ENCODE data around the gene GGT1.

Gene GGT1

DNA sequence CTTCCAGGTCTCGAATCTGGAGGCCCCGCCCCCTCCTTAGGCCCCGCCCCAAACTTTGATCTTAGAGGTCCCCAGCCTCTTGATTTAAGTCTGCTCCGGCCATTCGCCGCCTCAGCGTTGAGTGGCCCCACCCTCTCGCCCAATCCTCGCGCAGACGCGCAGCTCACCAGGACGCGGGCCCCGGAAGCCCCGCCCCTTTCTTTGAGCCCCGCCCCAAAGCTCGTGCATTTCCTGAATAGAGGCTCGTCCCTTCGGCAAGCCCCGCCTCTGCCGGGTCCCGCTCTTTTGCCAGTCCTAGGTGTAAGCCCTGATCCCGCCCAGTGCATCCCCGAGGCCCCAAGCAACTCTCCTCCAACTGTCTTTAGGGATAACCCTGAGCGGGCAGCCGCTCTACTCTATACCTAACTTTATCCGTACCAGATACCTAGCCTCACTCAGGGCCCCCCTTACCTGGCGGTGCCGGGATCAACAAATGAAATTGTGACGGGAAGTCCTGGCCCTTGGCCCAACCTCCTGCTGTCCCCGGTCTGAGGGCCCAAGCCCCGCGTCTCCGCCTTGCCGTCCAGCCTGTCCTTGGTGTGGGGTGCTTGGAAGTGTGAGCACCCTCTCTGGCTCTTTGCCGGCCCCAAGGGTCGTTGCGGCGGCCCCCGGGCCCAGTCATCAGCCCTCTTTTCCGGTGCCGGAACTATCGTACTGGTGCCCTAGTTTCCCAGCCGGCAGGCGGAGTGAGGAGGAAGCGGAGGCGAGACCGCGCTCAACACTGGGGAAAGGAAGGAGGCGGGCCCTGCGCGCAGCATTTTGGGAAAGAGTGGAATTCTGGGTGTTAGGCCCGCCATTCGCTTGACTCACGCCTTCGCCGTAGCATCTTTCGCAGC lies 47.6 kb upstream of the GGT1 start, which contains the start of gene SNRPD3 (continued):
- TF ChIP-seq ZBTB44 (tag by site-specific recombination; IDR thresholded peaks at IDR 0.05) (no peak; the same call in 1 of the 2 replicates), HIC1 (tag by site-specific recombination; IDR thresholded peaks at IDR 0.05) (no peak), ZBTB21 (tag by site-specific recombination; IDR thresholded peaks at IDR 0.05) (peak; percentile 78; the same call in 1 of the 2 replicates), ZFP69B (tag by site-specific recombination; IDR thresholded peaks at IDR 0.05) (peak; percentile 93), ZNF366 (tag by site-specific recombination; conservative IDR thresholded peaks at IDR 0.05) (peak; percentile 75), OSR2 (tag by site-specific recombination; IDR thresholded peaks at IDR 0.05) (no peak), ZXDB (tag by site-specific recombination; IDR thresholded peaks at IDR 0.05) (peak; percentile 97), IKZF3 (tag by site-specific recombination; IDR thresholded peaks at IDR 0.05) (peak; percentile 90), SP3 (tag by site-specific recombination; IDR thresholded peaks at IDR 0.05) (peak; percentile 86), ZNF404 (tag by site-specific recombination; IDR thresholded peaks at IDR 0.05) (no peak), ZEB2 (tag by site-specific recombination; IDR thresholded peaks at IDR 0.05) (peak; percentile 97; the same call in 1 of the 2 replicates), ZNF37A (tag by site-specific recombination; IDR thresholded peaks at IDR 0.05) (no peak), GLI4 (tag by site-specific recombination; IDR thresholded peaks at IDR 0.05) (peak; percentile 94), SALL2 (tag by site-specific recombination; IDR thresholded peaks at IDR 0.05; ENCODE audit: borderline replicate concordance) (peak; percentile 89; the same call in 1 of the 2 replicates), SCRT2 (tag by site-specific recombination; IDR thresholded peaks at IDR 0.05) (peak; percentile 98), ZNF610 (tag by site-specific recombination; IDR thresholded peaks at IDR 0.05; ENCODE audit: borderline replicate concordance) (peak; percentile 85; the same call in 1 of the 2 replicates), ZNF211 (tag by site-specific recombination; IDR thresholded peaks at IDR 0.05; ENCODE audit: low read depth) (no peak), GLIS2 (tag by site-specific recombination; IDR thresholded peaks at IDR 0.05) (peak; percentile 56), REPIN1 (tag by site-specific recombination; IDR thresholded peaks at IDR 0.05; ENCODE audit: low read depth) (0 out of 2 replicates have a peak, but pooled peaks have one; percentile 92), ZNF391 (tag by site-specific recombination; IDR thresholded peaks at IDR 0.05; ENCODE audit: borderline replicate concordance, low read depth) (peak; percentile 96)
- TF ChIP-seq, protein P1, sequence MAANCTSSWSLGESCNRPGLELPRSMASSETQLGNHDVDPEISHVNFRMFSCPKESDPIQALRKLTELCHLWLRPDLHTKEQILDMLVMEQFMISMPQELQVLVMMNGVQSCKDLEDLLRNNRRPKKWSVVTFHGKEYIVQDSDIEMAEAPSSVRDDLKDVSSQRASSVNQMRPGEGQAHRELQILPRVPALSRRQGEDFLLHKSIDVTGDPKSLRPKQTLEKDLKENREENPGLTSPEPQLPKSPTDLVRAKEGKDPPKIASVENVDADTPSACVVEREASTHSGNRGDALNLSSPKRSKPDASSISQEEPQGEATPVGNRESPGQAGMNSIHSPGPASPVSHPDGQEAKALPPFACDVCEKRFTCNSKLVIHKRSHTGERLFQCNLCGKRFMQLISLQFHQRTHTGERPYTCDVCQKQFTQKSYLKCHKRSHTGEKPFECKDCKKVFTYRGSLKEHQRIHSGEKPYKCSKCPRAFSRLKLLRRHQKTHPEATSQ (tag by site-specific recombination; IDR thresholded peaks at IDR 0.05) = peak; percentile 93

- H3K27ac ChIP-seq (ENCODE audit: extremely low read depth, low read depth, low read length) = no peak overlapping the region
- ChIA-PET POLR2A (interaction anchor here (1.4 kb wide), 1 partner anchor 24 kb away, joined by 5 read pairs; no protein-coding TSS in a partner anchor), CTCF (interaction anchor here (0.7 kb wide), 1 partner anchor 24 kb away, joined by 3 read pairs; no protein-coding TSS in a partner anchor)
- peaks cover 3% of the 10 kb centered on the region for H3K4me1 ChIP-seq (ENCODE audit: control insufficient read depth, insufficient read depth, low read length)
- no peaks in the 10 kb centered on the region for H3K9me3 ChIP-seq (ENCODE audit: control insufficient read depth, insufficient read depth, low read depth, low read length)
- no peak for TF ChIP-seq ZNF404 (tag by site-specific recombination; IDR thresholded peaks at IDR 0.05)
- TF ChIP-seq, protein P2, sequence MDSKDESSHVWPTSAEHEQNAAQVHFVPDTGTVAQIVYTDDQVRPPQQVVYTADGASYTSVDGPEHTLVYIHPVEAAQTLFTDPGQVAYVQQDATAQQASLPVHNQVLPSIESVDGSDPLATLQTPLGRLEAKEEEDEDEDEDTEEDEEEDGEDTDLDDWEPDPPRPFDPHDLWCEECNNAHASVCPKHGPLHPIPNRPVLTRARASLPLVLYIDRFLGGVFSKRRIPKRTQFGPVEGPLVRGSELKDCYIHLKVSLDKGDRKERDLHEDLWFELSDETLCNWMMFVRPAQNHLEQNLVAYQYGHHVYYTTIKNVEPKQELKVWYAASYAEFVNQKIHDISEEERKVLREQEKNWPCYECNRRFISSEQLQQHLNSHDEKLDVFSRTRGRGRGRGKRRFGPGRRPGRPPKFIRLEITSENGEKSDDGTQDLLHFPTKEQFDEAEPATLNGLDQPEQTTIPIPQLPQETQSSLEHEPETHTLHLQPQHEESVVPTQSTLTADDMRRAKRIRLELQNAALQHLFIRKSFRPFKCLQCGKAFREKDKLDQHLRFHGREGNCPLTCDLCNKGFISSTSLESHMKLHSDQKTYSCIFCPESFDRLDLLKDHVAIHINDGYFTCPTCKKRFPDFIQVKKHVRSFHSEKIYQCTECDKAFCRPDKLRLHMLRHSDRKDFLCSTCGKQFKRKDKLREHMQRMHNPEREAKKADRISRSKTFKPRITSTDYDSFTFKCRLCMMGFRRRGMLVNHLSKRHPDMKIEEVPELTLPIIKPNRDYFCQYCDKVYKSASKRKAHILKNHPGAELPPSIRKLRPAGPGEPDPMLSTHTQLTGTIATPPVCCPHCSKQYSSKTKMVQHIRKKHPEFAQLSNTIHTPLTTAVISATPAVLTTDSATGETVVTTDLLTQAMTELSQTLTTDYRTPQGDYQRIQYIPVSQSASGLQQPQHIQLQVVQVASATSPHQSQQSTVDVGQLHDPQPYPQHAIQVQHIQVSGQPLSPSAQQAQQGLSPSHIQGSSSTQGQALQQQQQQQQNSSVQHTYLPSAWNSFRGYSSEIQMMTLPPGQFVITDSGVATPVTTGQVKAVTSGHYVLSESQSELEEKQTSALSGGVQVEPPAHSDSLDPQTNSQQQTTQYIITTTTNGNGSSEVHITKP (tag by site-specific recombination; IDR thresholded peaks at IDR 0.05) = 0 out of 2 replicates have a peak, but pooled peaks have one; percentile 49
- H3K4me3 ChIP-seq (ENCODE audit: low read depth, low read length) = no peak overlapping the region
- H3K36me3 ChIP-seq (ENCODE audit: control insufficient read depth in 2 of 2, insufficient read depth in 1 of 2, low read length in 2 of 2) = peaks cover 54 to 75% of the 10 kb centered on the region in 2 experiments
Measured at GRCh38 chr22:24559471-24559870, 43.5 kb upstream of the GGT1 start.
